ENCODE results near the gene ACKR3.

The ACKR3 gene

GRCh38 chr2:236587861-236588815, 18.5 kb downstream of the ACKR3 start:
- no peak for DNase-seq

DNA sequence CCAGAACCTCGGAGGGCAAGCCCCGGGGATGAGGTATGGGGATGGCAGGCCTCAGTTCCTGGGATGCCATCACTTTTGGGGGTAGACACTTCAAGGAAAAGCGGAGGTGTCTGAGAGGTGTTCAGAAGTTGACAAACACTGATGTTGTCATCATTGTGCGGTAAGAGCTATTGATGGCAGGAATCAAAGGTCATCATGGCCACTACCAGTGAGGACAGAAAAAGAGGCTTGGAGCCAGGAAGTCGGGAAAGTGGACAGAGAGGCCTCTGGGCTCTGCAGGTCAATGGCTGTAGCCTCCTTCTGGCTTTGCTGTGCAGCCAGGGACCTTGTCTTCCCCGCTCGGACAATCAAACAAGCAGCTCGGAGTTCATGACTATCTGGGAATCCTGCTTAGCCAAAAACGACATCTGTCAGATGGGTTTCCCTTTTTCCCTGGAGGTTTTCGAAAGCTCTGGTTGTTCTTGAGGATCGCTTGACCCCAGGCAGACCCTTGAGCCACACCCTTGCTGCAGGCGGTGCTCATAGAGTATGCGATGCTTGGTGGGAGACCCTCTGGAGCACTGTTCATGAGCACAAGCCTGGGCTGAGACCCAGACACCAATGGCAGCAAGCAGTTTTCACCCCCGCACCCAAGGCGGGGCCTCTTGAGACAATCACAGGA, 19.4 kb downstream of the ACKR3 start:
- DNase-seq, result no peak

DNA sequence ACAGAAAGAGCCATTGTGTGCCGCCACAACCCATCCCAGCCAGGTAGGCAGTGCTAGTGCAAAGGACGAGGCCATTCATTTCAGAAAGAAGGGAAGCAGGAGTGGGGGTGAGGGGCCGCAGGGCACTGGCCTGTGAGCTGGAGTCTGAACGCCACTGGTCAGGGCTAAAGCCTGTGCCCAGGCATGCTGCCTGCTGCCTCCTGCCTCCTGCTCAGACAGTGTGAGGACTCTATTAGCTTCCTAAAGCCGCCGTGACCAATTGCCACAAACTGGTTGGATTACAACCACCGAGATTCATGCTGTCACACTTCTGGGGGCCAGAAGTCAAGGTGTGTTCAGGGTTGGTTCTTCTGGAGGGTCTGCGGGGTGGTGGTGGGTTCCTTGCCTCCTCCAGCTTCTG, 21.2 kb downstream of the ACKR3 start:
- no peak for DNase-seq

DNA sequence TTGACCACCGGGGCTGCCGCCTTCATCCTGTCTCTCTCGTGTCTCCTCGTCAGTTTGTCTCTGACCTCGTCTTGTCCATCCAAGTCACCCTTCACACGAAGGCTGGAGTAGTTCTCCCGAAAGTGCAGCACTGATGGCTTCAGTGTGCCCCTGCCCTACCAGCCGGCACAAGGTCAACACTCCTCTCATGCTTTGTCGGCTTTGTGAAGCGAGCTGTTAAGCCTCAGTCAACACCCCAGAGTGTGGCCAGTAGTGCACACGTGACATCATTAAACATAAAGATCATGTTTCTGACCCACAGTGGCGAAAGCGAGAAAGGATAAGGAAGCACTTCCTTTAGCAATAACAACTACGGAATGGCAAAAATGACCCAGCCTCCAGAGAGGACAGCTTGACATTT, 23.2 kb downstream of the ACKR3 start:
- no peak for DNase-seq

DNA sequence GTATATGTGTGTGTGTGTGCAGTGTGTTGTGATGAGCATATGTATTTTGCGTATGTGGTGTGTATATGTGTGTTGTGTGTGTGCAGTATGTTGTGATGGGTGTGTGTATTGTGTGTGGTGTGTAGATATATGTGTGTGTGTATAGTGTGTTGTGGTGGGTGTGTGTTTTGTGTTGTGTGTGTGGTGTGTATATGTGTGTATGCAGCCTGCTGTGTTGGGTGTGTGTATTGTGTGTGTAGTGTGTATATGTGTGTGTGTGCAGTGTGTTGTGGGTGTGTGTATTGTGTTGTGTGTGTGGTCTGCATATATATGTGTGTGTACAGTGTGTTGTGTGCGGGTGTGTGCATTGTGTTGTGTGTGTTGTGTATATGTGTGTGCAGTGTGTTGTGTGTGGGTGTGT, 23.9 kb downstream of the ACKR3 start:
- no peak for DNase-seq

DNA sequence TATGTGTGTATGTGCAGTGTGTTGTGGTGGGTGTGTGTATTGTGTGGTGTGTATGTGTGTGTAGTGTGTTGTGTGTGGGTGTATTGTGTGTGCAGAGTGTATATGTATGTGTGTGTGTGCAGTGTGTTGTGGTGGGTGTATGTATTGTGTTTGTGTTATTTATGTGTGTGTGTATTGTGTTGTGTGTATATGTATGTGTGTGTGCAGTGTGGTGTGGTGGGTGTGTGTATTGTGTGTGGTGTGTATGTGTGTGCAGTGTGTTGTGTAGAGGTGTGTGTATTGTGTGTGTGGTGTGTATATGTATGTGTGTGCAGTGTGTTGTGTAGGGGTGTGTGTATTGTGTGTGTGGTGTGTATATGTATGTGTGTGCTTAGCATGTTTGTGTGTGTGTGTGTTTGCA, 24.3 kb downstream of the ACKR3 start:
- no peak for DNase-seq

- DNase-seq, result no peak
Measured at GRCh38 chr2:236597629-236598028, 28.0 kb downstream of the ACKR3 start.

DNA sequence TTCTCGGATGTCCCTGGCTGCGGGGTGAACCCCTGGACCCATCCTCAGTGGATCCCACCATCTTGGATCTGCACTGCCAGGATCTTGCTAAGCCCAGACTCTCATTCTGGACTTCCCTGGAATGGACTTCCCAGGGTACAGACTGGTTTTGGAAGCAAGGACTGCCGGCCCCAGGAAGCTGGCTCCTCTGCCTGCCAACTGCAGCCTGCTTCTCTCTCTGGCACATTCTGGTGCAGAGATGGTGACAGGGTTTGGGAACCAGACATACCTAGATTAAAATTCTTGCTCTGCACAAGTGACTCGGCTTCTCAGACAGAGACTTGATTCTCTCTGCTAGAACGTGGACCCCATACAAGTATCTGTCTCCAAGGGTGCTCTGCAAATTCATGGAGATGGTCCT, 29.4 kb downstream of the ACKR3 start:
- DNase-seq, result no peak

DNA sequence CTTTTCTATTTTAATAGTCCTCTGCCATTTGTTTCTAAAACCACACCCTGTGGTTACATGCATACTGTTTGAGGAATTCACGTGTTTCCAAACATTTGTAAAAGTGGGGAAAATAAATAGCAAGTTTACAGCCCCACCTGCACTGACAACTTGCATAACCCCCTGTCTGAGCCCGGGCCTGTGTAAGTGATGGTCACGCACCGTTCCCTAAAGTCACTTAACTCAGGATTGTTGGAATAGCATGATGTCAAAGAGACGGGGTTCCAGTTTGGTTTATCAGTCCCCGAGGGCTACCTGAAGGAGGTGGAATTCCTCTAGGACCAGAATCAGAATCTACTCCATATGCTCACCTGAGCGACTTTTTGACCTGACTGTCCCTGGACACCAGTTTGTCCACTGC, 30.5 kb downstream of the ACKR3 start:
- no peak for DNase-seq

- DNase-seq, result no peak
Measured at GRCh38 chr2:236600892-236601291, 31.3 kb downstream of the ACKR3 start.

DNA sequence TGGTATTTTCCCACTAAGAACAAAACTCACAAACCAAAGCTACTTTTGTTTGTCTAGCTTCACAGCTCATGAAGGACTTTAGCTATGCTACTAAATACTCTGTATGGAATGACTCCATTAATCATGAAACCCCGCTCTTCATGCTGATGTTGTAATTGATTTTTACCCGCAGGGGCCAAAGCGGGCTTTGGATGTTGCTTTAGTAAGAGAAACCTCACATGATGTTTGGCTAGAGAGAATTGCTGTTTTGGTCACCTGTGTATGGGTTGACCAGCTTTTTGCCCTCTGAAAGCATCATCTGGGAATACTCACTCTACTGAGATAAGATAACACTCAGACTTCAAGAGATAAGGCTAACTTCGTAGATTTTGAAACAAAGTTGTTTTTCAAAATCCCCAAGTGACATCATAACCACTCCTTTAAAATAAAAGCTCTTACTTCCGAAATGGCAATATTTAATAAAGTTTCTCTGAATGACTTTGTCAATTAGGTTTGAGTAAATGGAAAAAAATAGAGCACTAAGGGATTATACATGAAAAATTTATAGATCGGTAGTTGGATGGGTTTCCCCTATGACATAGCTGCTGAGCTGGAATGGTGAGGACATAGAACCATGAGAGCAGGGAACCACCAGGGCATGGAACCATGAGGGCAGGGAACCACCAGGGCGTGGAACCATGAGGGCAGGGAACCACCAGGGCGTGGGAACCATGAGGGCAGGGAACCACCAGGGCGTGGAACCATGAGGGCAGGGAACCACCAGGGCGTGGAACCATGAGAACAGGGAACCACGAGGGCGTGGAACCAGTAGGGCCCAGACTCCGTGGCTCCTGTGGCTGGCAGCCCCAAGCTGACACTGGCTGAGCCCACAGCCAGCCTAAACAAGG, 31.9 kb downstream of the ACKR3 start:
- no peak for DNase-seq

GRCh38 chr2:236602678-236603077, 33.1 kb downstream of the ACKR3 start:
- no peak for DNase-seq

GRCh38 chr2:236603361-236604015, 33.9 kb downstream of the ACKR3 start:
- no peak for DNase-seq

DNA sequence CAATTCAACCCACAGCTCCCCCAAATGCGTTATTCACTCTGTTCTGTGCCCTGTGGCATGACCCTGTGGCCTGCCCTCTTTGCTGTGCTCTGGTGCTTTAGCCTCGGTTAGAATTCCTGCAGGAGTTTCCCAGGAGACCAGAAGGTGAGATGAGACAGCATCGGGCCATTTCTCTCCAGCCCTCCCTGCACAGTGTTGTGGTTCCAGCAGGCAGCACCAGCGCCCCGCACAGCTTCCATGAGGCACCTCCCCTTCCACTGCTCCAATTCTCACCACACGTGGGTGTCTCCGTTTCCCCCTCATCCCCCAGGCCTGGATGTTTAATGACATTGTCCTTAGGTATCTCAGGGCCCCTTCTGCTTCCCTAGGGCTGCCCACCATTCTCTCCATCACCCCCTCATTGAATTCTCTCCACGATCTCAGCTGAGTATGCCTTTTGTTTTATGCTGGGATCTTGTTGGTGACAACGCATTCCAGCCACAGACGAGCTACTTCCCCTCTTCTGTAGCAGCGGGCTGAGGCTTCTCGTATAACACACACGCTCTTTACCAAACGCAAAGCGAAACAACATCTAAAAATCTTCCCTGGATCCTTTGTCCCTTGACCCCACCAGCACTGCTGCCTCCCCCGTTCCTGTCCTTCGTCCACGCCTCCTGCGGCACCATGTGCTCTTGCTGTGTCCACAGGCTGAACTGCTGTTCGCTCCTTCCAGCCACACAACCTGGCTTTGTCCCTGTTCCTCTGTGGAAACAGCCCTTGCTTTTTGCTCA, 35.1 kb downstream of the ACKR3 start:
- no peak for DNase-seq

DNA sequence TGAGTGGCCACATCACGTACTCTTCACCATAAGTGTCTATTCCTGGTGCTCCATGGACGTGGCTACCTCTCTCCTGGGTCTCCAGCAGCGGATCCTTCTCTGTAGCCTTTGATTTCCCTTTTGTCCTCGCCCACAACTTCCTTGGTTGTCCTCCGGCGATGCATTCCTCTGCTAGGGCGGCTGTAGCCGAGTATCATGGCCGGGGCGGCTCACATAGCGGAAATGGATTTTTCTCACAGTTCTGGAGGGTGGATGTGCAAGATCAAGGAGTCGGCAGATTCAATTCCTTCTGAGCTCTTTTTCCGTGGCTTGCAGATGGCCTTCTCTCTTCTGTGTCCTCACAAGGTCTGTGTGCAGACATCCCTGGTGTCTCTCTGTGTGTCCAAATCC, 35.7 kb downstream of the ACKR3 start:
- DNase-seq, result no peak

DNA sequence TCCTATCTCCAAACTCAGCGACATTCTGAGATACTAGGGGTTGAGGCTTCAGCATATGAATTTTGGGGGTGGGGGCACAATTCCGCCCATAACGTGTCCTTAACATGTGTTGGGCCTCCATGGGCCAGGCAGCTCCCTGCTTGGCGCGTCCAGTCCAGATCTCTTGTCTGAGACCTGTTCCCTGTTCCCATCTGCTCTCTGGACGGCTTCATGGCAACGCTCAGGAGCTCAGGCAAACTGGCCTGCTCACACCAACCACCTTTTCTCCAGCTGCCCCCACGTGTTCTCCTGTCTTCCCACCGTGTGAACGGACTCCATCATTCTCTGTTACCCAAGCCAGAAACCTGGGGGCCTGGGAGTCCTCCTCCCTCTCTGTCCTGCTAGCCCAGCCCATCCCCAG, 36.4 kb downstream of the ACKR3 start:
- DNase-seq, result no peak

- DNase-seq, result no peak
Measured at GRCh38 chr2:236607471-236608187, 38.0 kb downstream of the ACKR3 start.

DNA sequence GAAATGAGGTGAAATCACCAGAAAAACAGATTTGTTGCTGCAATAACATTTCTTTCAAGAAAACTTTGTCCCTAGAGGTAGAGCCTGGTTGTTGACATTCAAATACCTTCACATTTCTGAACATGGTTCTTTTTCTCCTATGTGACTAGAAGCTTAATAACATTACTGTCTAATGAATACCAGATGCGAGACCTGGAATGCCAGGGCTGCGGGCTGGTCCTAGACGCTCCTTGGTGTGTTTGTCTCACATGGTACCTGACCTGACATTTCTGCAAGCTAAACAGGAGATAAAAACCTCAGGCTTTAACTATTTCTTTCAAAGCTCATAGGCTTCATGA, 38.5 kb downstream of the ACKR3 start:
- DNase-seq, result no peak

- DNase-seq, result no peak
Measured at GRCh38 chr2:236608710-236609109, 39.1 kb downstream of the ACKR3 start.

DNA sequence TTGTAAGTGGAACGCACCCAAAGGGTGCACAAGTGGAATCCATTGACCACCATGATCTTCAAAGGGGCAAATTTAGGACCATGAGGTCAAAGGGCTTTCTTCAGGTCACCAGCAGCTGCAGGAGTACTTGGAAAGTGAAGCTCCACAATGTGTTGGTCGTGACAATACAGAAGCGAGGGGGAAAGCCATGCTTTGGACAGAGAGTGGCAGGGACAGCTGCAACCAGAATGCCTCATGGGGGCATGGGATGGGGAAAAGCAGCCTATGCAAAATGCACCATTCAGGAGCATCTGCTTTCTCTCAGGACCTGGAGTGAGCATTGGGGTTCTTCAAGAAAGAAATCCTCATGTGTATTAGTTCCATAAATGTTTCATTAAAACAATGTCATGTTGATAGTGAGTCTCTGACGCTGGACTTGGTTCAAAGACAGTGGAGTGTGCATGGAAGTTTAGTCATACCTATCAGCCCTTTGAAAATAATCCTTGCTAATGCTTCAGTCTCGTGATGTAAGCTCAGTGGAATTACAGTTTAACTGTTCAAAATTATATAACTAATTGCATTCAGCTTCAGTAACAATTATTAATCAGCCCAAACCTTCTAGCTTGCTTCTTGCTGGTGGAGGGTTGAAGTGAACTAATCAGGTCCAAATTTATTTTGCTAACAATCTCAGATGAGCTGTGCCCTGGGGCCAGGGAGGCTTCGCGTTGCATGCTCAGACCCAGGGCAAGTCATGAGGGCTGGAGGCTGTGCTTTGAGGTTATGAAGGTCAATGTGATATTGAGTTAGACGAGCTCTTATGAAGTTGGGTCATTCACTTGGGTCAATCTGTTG, 41.6 kb downstream of the ACKR3 start:
- no peak for DNase-seq

DNA sequence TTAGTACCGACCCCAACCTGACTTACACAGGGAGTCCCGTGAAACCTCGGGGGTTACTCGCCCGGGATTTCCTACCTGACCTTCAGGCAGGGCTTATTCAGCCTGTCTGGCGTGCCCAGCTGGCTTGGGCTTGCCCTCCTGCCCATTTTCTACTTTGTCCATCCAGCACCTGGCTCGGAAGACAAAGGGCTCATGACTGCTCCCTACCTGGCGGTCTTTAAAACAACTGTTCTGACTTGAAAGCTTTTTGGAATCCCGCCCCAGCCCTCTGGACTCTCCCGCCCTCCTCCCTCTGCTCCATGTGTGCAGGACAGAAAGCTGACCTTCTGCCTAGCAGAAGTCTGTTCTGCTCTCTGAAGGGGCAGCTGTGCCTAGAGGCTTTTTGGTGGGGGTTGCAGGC, 43.1 kb downstream of the ACKR3 start:
- DNase-seq, result no peak

Measured in NCI-H2081 treated with DMSO at 0.1 percent for 48 hours (cell line).